ENCODE results near the gene ENOX2. TPM values are rescaled to one million over a fixed set of nuclear protein-coding genes. Genes with fewer than 3 reads are reported as not detected.

Gene ENOX2
- total RNA-seq, 2 donors from 2014 or later: 16.3 to 20.5 TPM

DNA sequence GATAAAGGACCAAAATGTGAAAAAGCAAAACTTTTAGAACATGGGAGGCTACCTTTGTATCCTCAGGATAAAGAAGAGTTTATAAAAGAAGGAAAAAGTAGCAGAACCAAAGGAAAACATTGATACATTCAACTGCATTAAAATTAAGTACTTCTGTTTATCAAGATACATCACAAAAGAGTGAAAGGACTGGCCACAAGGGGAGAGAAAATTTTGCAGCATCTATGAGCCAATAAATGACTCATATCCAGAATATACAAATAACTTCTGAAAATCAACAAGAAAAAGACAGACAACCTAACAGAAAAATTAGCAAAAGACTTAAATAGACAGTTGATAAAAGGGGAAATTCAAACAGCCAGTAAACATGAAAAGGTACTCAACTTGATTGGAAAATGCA is 324.1 kb downstream of the ENOX2 start:
- H3K27me3 Mint-ChIP-seq (ENCODE audit: low read depth): peaks cover 31% of the 10 kb centered on the region
- H3K36me3 Mint-ChIP-seq (ENCODE audit: insufficient read depth in 2 of 2): no peaks in the 10 kb centered on the region
- ATAC-seq (replicated peaks in 1 of 2) (no peak), DNase-seq (no peak)
- H3K4me1 Mint-ChIP-seq (ENCODE audit: low read depth): no peaks in the 10 kb centered on the region
- no peak overlapping the region for H3K4me3 Mint-ChIP-seq
- H3K27ac Mint-ChIP-seq: no peak overlapping the region
- H3K9me3 Mint-ChIP-seq: no peaks in the 10 kb centered on the region

DNA sequence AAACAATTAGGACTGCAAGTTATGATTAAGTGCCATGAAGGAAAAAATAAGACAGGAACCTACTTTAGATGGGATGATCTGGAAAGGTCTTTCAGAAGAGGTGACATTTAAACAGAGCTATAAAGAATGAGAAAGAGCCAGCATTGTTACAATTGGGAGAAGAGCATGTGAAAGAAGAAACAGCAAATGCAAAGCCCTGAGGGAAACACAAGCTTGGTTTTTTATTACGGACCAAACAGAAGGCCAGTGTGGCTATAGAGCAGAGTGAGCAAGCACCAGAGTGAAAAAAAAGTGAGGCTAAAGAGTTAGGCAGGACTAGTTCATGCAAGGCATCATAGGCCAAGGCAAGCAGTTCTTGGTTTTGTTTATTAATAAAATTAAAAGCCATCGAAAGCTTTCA is 325.6 kb downstream of the ENOX2 start:
- Mint-ChIP-seq H3K4me1 (ENCODE audit: low read depth) (no peaks in the 10 kb centered on the region), H3K27ac (no peak overlapping the region), H3K36me3 (ENCODE audit: insufficient read depth in 2 of 2) (no peaks in the 10 kb centered on the region), H3K4me3 (no peak overlapping the region), H3K27me3 (ENCODE audit: low read depth) (peaks cover 29% of the 10 kb centered on the region), H3K9me3 (no peaks in the 10 kb centered on the region)
- ATAC-seq (replicated peaks in 1 of 2): no peak
- DNase-seq: no peak

DNA sequence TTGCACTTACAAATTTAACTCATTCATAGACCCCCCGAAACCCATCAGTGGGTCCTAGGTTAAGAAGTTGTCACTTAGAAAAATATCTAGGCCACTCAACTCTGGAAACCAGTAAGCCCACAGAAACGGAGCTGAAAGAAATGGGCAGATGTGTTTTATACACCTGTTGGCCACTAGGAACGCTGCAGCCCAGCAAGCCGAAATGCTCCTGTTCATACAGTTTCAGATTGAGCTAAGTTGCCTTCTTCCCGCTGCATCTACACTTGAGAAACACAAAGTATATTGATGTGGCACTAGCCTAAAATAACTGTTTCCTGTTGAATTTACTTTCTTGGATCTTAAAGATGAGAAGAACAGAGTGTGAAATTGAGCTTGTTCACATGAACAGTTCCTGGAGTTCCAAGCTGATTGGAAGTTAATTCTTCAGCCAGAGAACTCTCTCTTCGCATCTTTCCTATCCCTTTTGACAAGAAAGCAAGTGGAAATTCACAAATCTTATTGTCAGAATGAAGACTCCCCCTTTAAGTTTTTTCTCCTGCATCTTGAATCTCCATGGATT is 327.1 kb downstream of the ENOX2 start:
- Mint-ChIP-seq H3K4me1 (ENCODE audit: low read depth) (no peaks in the 10 kb centered on the region), H3K4me3 (no peak overlapping the region), H3K36me3 (ENCODE audit: insufficient read depth in 2 of 2) (no peaks in the 10 kb centered on the region), H3K27ac (no peak overlapping the region), H3K9me3 (no peaks in the 10 kb centered on the region), H3K27me3 (ENCODE audit: low read depth) (peaks cover 29% of the 10 kb centered on the region)
- DNase-seq (peak; percentile 11 to 31), ATAC-seq (replicated peaks in 1 of 2) (no peak)

Other genes starting within 250 kb of the ENOX2 start
- gene ARHGAP36, start 155.1 kb upstream of the ENOX2 start, total RNA-seq: not detected

Data from activated T-cell treated with anti-CD3 and anti-CD28 coated beads, Interleukin-2, amount 50 U/mL, for 72 hours (primary cell).